ENCODE results near the gene NPAS4. TPM values are rescaled to one million over a fixed set of nuclear protein-coding genes. Genes with fewer than 3 reads are reported as not detected.

The NPAS4 gene
- polyA plus RNA-seq, 1 of the 3 experiments (the other 2 are of a cell fraction) = 0.03 TPM

DNA sequence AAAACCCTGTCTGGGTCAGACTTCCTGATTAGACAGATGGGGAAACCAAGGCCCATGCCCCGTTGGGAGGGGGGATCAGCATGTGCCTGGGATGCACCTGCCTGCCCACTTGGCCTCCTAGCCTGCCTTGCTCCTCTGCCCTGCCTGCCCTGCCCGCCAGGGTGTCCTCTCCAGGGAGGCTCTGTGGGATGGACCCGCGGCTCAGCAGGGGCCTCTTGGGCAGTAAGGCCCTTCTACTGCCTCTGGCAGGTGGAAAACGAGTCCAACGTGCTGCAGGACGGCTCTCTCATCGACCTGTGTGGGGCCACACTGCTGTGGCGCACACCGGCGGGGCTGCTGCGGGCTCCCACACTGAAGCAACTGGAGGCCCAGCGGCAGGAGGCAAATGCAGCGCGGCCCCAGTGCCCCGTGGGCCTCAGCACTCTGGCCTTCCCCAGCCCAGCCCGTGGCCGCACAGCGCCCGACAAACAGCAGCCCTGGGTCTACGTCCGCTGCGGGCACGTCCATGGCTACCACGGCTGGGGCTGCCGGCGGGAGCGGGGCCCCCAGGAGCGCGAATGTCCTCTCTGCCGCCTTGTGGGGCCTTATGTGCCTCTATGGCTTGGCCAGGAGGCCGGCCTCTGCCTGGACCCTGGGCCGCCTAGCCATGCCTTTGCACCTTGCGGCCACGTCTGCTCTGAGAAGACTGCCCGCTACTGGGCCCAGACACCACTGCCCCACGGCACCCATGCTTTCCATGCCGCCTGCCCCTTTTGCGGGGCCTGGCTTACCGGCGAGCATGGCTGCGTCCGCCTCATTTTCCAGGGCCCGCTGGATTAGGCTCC, 54.7 kb downstream of the NPAS4 start:
- Histone ChIP-seq H3K4me1 (ENCODE audit: control insufficient read depth in 1 of 2, insufficient read depth in 2 of 2, low read depth in 1 of 2, low read length in 1 of 2) (peaks cover 0 to 10% of the 10 kb centered on the region in 2 experiments; a peak in 2 of 4 replicates), H3K27ac (ENCODE audit: low read depth in 2 of 2, low read length in 1 of 2) (no peak overlapping the region), H4K20me1 (ENCODE audit: insufficient read depth) (no peaks in the 10 kb centered on the region), H3K4me3 (ENCODE audit: low read depth in 2 of 2, low read length in 1 of 2) (no peak overlapping the region), H3K27me3 (ENCODE audit: insufficient read depth) (no peaks in the 10 kb centered on the region), H3K36me3 (replicated peaks in 1 of 2; ENCODE audit: control insufficient read depth in 1 of 2, insufficient read depth in 2 of 2, low read length in 1 of 2) (peaks cover 6 to 23% of the 10 kb centered on the region in 2 experiments), H3K4me2 (no peak overlapping the region), H3K9me3 (no peaks in the 10 kb centered on the region), H3K79me2 (ENCODE audit: insufficient read depth) (peaks cover 17% of the 10 kb centered on the region; the same call in 1 of the 2 replicates), H3F3A (replicated peaks; ENCODE audit: insufficient read depth) (no peaks in the 10 kb centered on the region), H3K9me2 (no peaks in the 10 kb centered on the region), H2AFZ (ENCODE audit: low read depth) (no peak overlapping the region), H3K9ac (no peak overlapping the region)
- POLR2A ChIA-PET = no interaction called here
- CTCF ChIA-PET = interaction anchor here (0.6 to 1.3 kb wide), 5 partner anchors 37 to 203 kb away, joined by 3 to 4 read pairs (median 3); partner anchors contain the start of gene MRPL11
- 93% methylated on average over 21 of the region's 44 CpGs for WGBS (ENCODE audit: low lambda C conversion rate)
- no peak for TF ChIP-seq PBX3 (IDR thresholded peaks at IDR 0.05)
- DNase-seq = no peak

Small RNA genes lying within 50 kb of the gene (small RNA-seq; reads per million reads assigned to genes)
- gene RF00017 (0 reads per million in 7 experiments), gene RF00416 (0 reads per million in 7 experiments), gene RNU1-84P (0 to 2.5 (median 0) reads per million in 7 experiments)

Other genes starting within 250 kb of the NPAS4 start
- gene KLC2, start 163.3 kb upstream of the NPAS4 start, polyA plus RNA-seq (2012; rRNA removed) = 36.4 and 39.0 TPM in 2 replicates
- gene RAB1B, start 152.4 kb upstream of the NPAS4 start, polyA plus RNA-seq (2012; rRNA removed) = 204 and 208 TPM in 2 replicates
- 7.4 and 11.8 TPM in 2 replicates for gene CNIH2, start 142.9 kb upstream of the NPAS4 start, polyA plus RNA-seq (2012; rRNA removed)
- 115 and 123 TPM in 2 replicates for gene YIF1A, start 131.9 kb upstream of the NPAS4 start, polyA plus RNA-seq (2012; rRNA removed)
- 0.29 and 0.35 TPM in 2 replicates for gene TMEM151A, start 129.1 kb upstream of the NPAS4 start, polyA plus RNA-seq (2012; rRNA removed)
- gene CD248, start 104.0 kb upstream of the NPAS4 start, polyA plus RNA-seq (2012; rRNA removed) = 2.6 and 7.7 TPM in 2 replicates
- 13.0 and 16.9 TPM in 2 replicates for gene RIN1, start 84.6 kb upstream of the NPAS4 start, polyA plus RNA-seq (2012; rRNA removed)
- 70.0 and 76.5 TPM in 2 replicates for gene BRMS1, start 75.9 kb upstream of the NPAS4 start, polyA plus RNA-seq (2012; rRNA removed)
- 26.4 TPM in 2 replicates for gene B4GAT1, start 73.4 kb upstream of the NPAS4 start, polyA plus RNA-seq (2012; rRNA removed)
- gene SLC29A2, start 49.3 kb upstream of the NPAS4 start, polyA plus RNA-seq (2012; rRNA removed) = 3.2 and 3.7 TPM in 2 replicates
- gene MRPL11, start 17.8 kb downstream of the NPAS4 start, polyA plus RNA-seq (2012; rRNA removed) = 33.9 and 45.6 TPM in 2 replicates
- gene PELI3, start 45.9 kb downstream of the NPAS4 start, polyA plus RNA-seq (2012; rRNA removed) = 6.5 and 7.0 TPM in 2 replicates
- 62.1 and 70.6 TPM in 2 replicates for gene DPP3, start 59.4 kb downstream of the NPAS4 start, polyA plus RNA-seq (2012; rRNA removed)
- gene BBS1, start 89.6 kb downstream of the NPAS4 start, polyA plus RNA-seq (2012; rRNA removed) = 24.8 and 34.3 TPM in 2 replicates
- gene ZDHHC24, start 125.0 kb downstream of the NPAS4 start, polyA plus RNA-seq (2012; rRNA removed) = 12.6 and 13.1 TPM in 2 replicates
- gene ACTN3, start 125.9 kb downstream of the NPAS4 start, polyA plus RNA-seq (2012; rRNA removed) = 0.02 and 0.03 TPM in 2 replicates
- gene CTSF, start 147.6 kb downstream of the NPAS4 start, polyA plus RNA-seq (2012; rRNA removed) = 57.2 and 60.1 TPM in 2 replicates
- 0.06 and 0.21 TPM in 2 replicates for gene CCDC87, start 172.0 kb downstream of the NPAS4 start, polyA plus RNA-seq (2012; rRNA removed)
- gene CCS, start 172.2 kb downstream of the NPAS4 start, polyA plus RNA-seq (2012; rRNA removed) = 54.7 and 56.1 TPM in 2 replicates
- 17.6 and 19.8 TPM in 2 replicates for gene RBM14, start 195.6 kb downstream of the NPAS4 start, polyA plus RNA-seq (2012; rRNA removed)
- 202 and 222 TPM in 2 replicates for gene RBM4, start 217.7 kb downstream of the NPAS4 start, polyA plus RNA-seq (2012; rRNA removed)

Data from SK-N-SH (cell line).